Measurements from ENCODE around the gene KCNQ2.

DNA sequence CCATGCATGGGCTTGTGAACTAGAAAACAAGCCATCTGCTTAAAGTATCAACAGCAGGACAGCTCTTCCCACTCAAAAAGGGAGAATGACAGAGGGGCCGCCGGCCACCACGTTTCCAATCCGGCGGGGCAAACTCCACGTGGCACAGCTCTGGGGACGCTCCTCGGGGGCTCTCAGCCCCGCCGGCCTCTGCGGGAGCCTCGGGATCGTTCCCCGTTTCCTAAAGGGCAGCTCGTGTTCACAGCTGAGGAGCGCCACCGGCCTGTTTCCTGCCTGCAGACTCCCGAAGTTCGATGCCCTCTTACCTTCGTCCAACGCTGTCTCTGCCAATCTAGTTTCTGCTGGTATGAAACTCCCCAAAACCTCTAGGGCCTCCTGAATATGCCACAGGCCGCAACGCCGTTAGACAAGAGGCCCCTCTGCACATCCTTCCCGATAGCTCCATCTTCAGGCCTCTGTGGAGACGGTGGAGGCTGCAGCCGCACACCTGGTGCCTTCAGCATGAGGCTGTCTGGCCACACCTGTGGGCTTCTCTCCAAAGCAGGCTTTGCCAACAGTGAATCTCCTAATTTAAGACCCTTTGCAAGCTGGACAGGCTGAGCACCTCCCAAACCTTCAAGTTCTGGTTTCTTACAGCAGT lies 46.5 kb downstream of the KCNQ2 start:
- no peak for TF ChIP-seq CTCF (IDR thresholded peaks at IDR 0.05)
- no peak for TF ChIP-seq POLR2A (IDR thresholded peaks at IDR 0.05)

Data from testis (tissue), 2 donors.